HepG2 (cell line): Measurements from ENCODE around the gene GNPDA1.

ENCODE experiments used
- CBFB ChIP-seq: sonication (generic); formaldehyde crosslinking; IDR thresholded peaks from 2 replicates; pipeline ENCODE4 v1.4.0; 2020; ENCODE audit warnings: missing genetic modification reagents
- DPF2 ChIP-seq: sonication (generic); formaldehyde crosslinking; IDR thresholded peaks from 2 replicates; pipeline ENCODE4 v1.4.0; 2020; ENCODE audit warnings: mild to moderate bottlenecking, low read depth, missing genetic modification reagents, borderline replicate concordance
- HOXA9 ChIP-seq: sonication (generic); formaldehyde crosslinking; IDR thresholded peaks from 2 replicates; pipeline ENCODE4 v1.8.1; 2022; ENCODE audit warnings: missing genetic modification reagents, mild to moderate bottlenecking, moderate library complexity, borderline replicate concordance
- NFE2L1 ChIP-seq: sonication (generic); formaldehyde crosslinking; IDR thresholded peaks from 2 replicates; pipeline ENCODE4 v1.4.0; 2020; ENCODE audit warnings: missing genetic modification reagents, mild to moderate bottlenecking, borderline replicate concordance
- ZSCAN29 ChIP-seq: sonication (generic); formaldehyde crosslinking; conservative IDR thresholded peaks from 2 replicates; pipeline ENCODE4 v1.4.0; 2020; ENCODE audit warnings: mild to moderate bottlenecking, missing genetic modification reagents
- TF ChIP-seq, protein P1 (sequence below): sonication (generic); formaldehyde crosslinking; IDR thresholded peaks from 2 replicates; pipeline ENCODE4 v1.5.0; 2020; ENCODE audit warnings: mild to moderate bottlenecking, missing genetic modification reagents, moderate library complexity
- TF ChIP-seq, protein P2 (sequence below): IDR thresholded peaks from 2 replicates; pipeline ENCODE4 v1.6.1; 2016; ENCODE audit warnings: low read depth, borderline replicate concordance

- TF ChIP-seq HOXA9 (CRISPR knock-in tag) (no peak), ZSCAN29 (CRISPR knock-in tag) (peak; percentile 85), CBFB (CRISPR knock-in tag) (no peak; the same call in 1 of the 2 replicates), NFE2L1 (CRISPR knock-in tag) (no peak), DPF2 (CRISPR knock-in tag) (no peak)
- TF ChIP-seq, protein P1, sequence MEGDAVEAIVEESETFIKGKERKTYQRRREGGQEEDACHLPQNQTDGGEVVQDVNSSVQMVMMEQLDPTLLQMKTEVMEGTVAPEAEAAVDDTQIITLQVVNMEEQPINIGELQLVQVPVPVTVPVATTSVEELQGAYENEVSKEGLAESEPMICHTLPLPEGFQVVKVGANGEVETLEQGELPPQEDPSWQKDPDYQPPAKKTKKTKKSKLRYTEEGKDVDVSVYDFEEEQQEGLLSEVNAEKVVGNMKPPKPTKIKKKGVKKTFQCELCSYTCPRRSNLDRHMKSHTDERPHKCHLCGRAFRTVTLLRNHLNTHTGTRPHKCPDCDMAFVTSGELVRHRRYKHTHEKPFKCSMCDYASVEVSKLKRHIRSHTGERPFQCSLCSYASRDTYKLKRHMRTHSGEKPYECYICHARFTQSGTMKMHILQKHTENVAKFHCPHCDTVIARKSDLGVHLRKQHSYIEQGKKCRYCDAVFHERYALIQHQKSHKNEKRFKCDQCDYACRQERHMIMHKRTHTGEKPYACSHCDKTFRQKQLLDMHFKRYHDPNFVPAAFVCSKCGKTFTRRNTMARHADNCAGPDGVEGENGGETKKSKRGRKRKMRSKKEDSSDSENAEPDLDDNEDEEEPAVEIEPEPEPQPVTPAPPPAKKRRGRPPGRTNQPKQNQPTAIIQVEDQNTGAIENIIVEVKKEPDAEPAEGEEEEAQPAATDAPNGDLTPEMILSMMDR (CRISPR knock-in tag): peak; percentile 91
- TF ChIP-seq, protein P2, sequence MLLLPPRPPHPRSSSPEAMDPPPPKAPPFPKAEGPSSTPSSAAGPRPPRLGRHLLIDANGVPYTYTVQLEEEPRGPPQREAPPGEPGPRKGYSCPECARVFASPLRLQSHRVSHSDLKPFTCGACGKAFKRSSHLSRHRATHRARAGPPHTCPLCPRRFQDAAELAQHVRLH (CRISPR knock-in tag): peak; percentile 84; the same call in 1 of the 2 replicates
Measured at GRCh38 chr5:141968914-141969608, 43.8 kb downstream of the GNPDA1 start, which contains the start of gene RNF14.
